GM21717 (cell line): Measurements from ENCODE around the gene PLXNA2.

Experiments used
- ATAC-seq: cut with Tn5 transposase; IDR thresholded peaks from one replicate; pipeline ENCODE4 v1.9.1; 2021; ENCODE audit warnings: mild to moderate bottlenecking, moderate library complexity; ENCODE audit not compliant: unreplicated experiment

Gene PLXNA2

GRCh38 chr1:208101661-208102431, 142.3 kb downstream of the PLXNA2 start:
- no peak for ATAC-seq

- ATAC-seq = no peak
Measured at GRCh38 chr1:208100906-208101305, 143.3 kb downstream of the PLXNA2 start.

GRCh38 chr1:208100106-208100505, 144.1 kb downstream of the PLXNA2 start:
- no peak for ATAC-seq

- no peak for ATAC-seq
Measured at GRCh38 chr1:208098773-208099172, 145.4 kb downstream of the PLXNA2 start.

- ATAC-seq = no peak
Measured at GRCh38 chr1:208093754-208094719, 150.1 kb downstream of the PLXNA2 start.

- ATAC-seq = no peak
Measured at GRCh38 chr1:208093046-208093445, 151.1 kb downstream of the PLXNA2 start.

- no peak for ATAC-seq
Measured at GRCh38 chr1:208090388-208091301, 153.5 kb downstream of the PLXNA2 start.

- no peak for ATAC-seq
Measured at GRCh38 chr1:208089761-208090370, 154.3 kb downstream of the PLXNA2 start.

GRCh38 chr1:208089149-208089548, 155.0 kb downstream of the PLXNA2 start:
- no peak for ATAC-seq

GRCh38 chr1:208088319-208088718, 155.9 kb downstream of the PLXNA2 start:
- no peak for ATAC-seq

- ATAC-seq = no peak
Measured at GRCh38 chr1:208085655-208086515, 158.3 kb downstream of the PLXNA2 start.

- ATAC-seq = no peak
Measured at GRCh38 chr1:208084764-208085163, 159.4 kb downstream of the PLXNA2 start.

- ATAC-seq = no peak
Measured at GRCh38 chr1:208084220-208084619, 160.0 kb downstream of the PLXNA2 start.

- ATAC-seq = no peak
Measured at GRCh38 chr1:208083715-208084085, 160.5 kb downstream of the PLXNA2 start.

GRCh38 chr1:208083016-208083714, 161.0 kb downstream of the PLXNA2 start:
- no peak for ATAC-seq

- no peak for ATAC-seq
Measured at GRCh38 chr1:208081972-208082371, 162.2 kb downstream of the PLXNA2 start.

- no peak for ATAC-seq
Measured at GRCh38 chr1:208080396-208081286, 163.5 kb downstream of the PLXNA2 start.

- no peak for ATAC-seq
Measured at GRCh38 chr1:208079161-208079560, 165.0 kb downstream of the PLXNA2 start.
